WTC11 (cell line): ENCODE results near the gene ADGRG7. TPM values are rescaled to one million over a fixed set of nuclear protein-coding genes. Genes with fewer than 3 reads are reported as not detected.

Source experiments
- ATAC-seq: fragments of 200-7000 bp; cut with Tn5 transposase; 2 replicates; pipeline ENCODE4 v1.10.0; 2021; ENCODE audit warnings: mild to moderate bottlenecking, moderate library complexity
- CTCF ChIA-PET: fragments of 300-600 bp; sonication (Branson Sonifier 250); formaldehyde crosslinking; loops from one replicate; lab custom pipeline; 2021; ENCODE audit warnings: antibody characterized with exemption; lab: Charles Lee
- POLR2A ChIA-PET: fragments of 350-600 bp; sonication (Branson Sonifier 250); formaldehyde crosslinking; loops from one replicate; lab custom pipeline; 2021; ENCODE audit warnings: antibody characterized with exemption; lab: Charles Lee
- DNase-seq: peaks from one replicate; pipeline ENCODE4 v3.0.0; 2021; ENCODE audit warnings: low spot score
- H3K27ac Mint-ChIP-seq: 2 replicates; pipeline ENCODE4 v1.8.0; 2021; ENCODE audit warnings: mixed read lengths
- H3K27me3 Mint-ChIP-seq: 2 replicates; pipeline ENCODE4 v1.8.0; 2021; ENCODE audit warnings: low read depth, mild to moderate bottlenecking, moderate library complexity, mixed read lengths
- H3K36me3 Mint-ChIP-seq: 2 replicates; pipeline ENCODE4 v1.8.0; 2021; ENCODE audit warnings: mixed read lengths
- H3K4me1 Mint-ChIP-seq: 2 replicates; pipeline ENCODE4 v1.8.0; 2022; ENCODE audit warnings: mixed read lengths
- H3K4me3 Mint-ChIP-seq: 2 replicates; pipeline ENCODE4 v1.8.0; 2021; ENCODE audit warnings: mild to moderate bottlenecking, moderate library complexity, mixed read lengths
- H3K9me3 Mint-ChIP-seq: 2 replicates; pipeline ENCODE4 v1.8.0; 2021; ENCODE audit warnings: mixed read lengths
- CTCF ChIP-seq: fragments of 200-600 bp; IDR thresholded peaks from 2 replicates; pipeline ENCODE4 v1.8.0; 2022; ENCODE audit warnings: antibody characterized with exemption
- ESRRA ChIP-seq: sonication (generic); formaldehyde crosslinking; IDR thresholded peaks from 2 replicates; pipeline ENCODE4 v1.8.1; 2022; ENCODE audit warnings: mild to moderate bottlenecking, missing genetic modification reagents, borderline replicate concordance
- FOXK1 ChIP-seq: sonication (generic); formaldehyde crosslinking; IDR thresholded peaks from 2 replicates; pipeline ENCODE4 v1.8.0; 2022; ENCODE audit warnings: mild to moderate bottlenecking, moderate library complexity, missing genetic modification reagents
- JAZF1 ChIP-seq: fragments of 250-450 bp; sonication (Bioruptor Pico); IDR thresholded peaks from 2 replicates; pipeline ENCODE4 v1.9.0; 2021; ENCODE audit warnings: moderate library complexity, mild to moderate bottlenecking, inconsistent platforms
- NFATC4 ChIP-seq: fragments of 250-450 bp; sonication (Bioruptor Pico); IDR thresholded peaks from 2 replicates; pipeline ENCODE4 v1.9.0; 2021; ENCODE audit warnings: mild to moderate bottlenecking
- NFYB ChIP-seq: sonication (generic); formaldehyde crosslinking; conservative IDR thresholded peaks from 2 replicates; pipeline ENCODE4 v1.8.0; 2022; ENCODE audit warnings: low read depth, missing genetic modification reagents
- PREB ChIP-seq: sonication (generic); formaldehyde crosslinking; IDR thresholded peaks from 2 replicates; pipeline ENCODE4 v1.8.1; 2022; ENCODE audit warnings: mild to moderate bottlenecking, missing genetic modification reagents, moderate library complexity, borderline replicate concordance
- SMAD4 ChIP-seq: sonication (generic); formaldehyde crosslinking; IDR thresholded peaks from 2 replicates; pipeline ENCODE4 v1.8.0; 2022; ENCODE audit warnings: mild to moderate bottlenecking, missing genetic modification reagents
- SOX15 ChIP-seq: fragments of 250-450 bp; sonication (Bioruptor Pico); IDR thresholded peaks from 2 replicates; pipeline ENCODE4 v1.9.0; 2021; ENCODE audit warnings: mild to moderate bottlenecking
- TEAD4 ChIP-seq: sonication (generic); formaldehyde crosslinking; IDR thresholded peaks from 2 replicates; pipeline ENCODE4 v1.8.0; 2022; ENCODE audit warnings: mild to moderate bottlenecking, missing genetic modification reagents
- ZNF281 ChIP-seq: sonication (generic); formaldehyde crosslinking; IDR thresholded peaks from 2 replicates; pipeline ENCODE4 v1.8.0; 2023; ENCODE audit warnings: mild to moderate bottlenecking, missing genetic modification reagents
- ZNF423 ChIP-seq: fragments of 250-450 bp; sonication (Bioruptor Pico); IDR thresholded peaks from 2 replicates; pipeline ENCODE4 v2.1.2; 2022; ENCODE audit warnings: mild to moderate bottlenecking, moderate library complexity
- ZNF671 ChIP-seq: fragments of 250-450 bp; sonication (Bioruptor Pico); IDR thresholded peaks from 2 replicates; pipeline ENCODE4 v1.8.0; 2021; ENCODE audit warnings: mild to moderate bottlenecking
- total RNA-seq: library from RNA; stranded (reverse); gene quantifications from 3 replicates; pipeline ENCODE4 v1.2.3, GENCODE V29; 2021
- TF ChIP-seq, protein P1 (sequence below): fragments of 250-450 bp; sonication (Bioruptor Pico); IDR thresholded peaks from 2 replicates; pipeline ENCODE4 v1.9.0; 2021; ENCODE audit warnings: moderate library complexity, mild to moderate bottlenecking, inconsistent platforms, borderline replicate concordance
- TF ChIP-seq, protein P2 (sequence below): fragments of 250-450 bp; sonication (Bioruptor Pico); IDR thresholded peaks from 2 replicates; pipeline ENCODE4 v1.8.0; 2021; ENCODE audit warnings: mild to moderate bottlenecking
- TF ChIP-seq, protein P3 (sequence below): sonication (generic); formaldehyde crosslinking; IDR thresholded peaks from 2 replicates; pipeline ENCODE4 v1.8.0; 2023; ENCODE audit warnings: missing genetic modification reagents, mild to moderate bottlenecking, borderline replicate concordance
- TF ChIP-seq, protein P4 (sequence below): sonication (generic); formaldehyde crosslinking; IDR thresholded peaks from 2 replicates; pipeline ENCODE4 v1.8.1; 2023; ENCODE audit warnings: mild to moderate bottlenecking, missing genetic modification reagents

Gene ADGRG7
- total RNA-seq, 1 experiment from 2014 or later, result not detected

DNA sequence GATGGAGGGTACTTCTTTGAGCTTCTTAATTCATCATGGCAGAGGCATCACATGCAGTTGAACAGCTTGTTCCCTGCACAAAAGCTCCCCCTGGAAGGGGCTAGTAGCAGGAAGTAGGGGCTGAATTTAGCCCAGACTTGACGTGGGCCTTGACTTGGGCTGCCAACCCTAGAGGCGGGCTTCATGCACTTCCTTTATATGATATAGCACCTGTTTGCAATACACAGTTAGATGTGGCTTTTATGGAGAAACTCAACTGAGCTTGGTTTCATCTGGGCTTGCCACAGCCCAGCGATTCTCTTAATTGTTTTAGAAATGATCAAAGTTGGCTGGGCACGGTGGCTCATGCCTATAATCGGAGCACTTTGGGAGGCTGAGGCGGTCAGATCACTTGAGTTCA is 33.7 kb upstream of the ADGRG7 start:
- Mint-ChIP-seq H3K27me3 (no peaks in the 10 kb centered on the region; the same call in 1 of the 2 replicates), H3K36me3 (0 out of 2 replicates have a peak, but pooled peaks cover 3% of the 10 kb centered on the region), H3K4me1 (peaks cover 14% of the 10 kb centered on the region), H3K4me3 (no peak overlapping the region), H3K9me3 (no peaks in the 10 kb centered on the region), H3K27ac (no peak overlapping the region)
- ChIA-PET POLR2A (interaction anchor here (1.2 kb wide), 1 partner anchor 112 kb away, joined by 4 read pairs; no protein-coding TSS in a partner anchor), CTCF (interaction anchor here (2.3 to 3.0 kb wide), 2 partner anchors 14 to 112 kb away, joined by 11 read pairs; no protein-coding TSS in a partner anchor)
- TF ChIP-seq, protein P1, sequence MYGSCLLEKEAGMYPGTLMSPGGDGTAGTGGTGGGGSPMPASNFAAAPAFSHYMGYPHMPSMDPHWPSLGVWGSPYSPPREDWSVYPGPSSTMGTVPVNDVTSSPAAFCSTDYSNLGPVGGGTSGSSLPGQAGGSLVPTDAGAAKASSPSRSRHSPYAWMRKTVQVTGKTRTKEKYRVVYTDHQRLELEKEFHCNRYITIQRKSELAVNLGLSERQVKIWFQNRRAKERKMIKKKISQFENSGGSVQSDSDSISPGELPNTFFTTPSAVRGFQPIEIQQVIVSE (CRISPR knock-in tag), result no peak
- TF ChIP-seq, protein P2, sequence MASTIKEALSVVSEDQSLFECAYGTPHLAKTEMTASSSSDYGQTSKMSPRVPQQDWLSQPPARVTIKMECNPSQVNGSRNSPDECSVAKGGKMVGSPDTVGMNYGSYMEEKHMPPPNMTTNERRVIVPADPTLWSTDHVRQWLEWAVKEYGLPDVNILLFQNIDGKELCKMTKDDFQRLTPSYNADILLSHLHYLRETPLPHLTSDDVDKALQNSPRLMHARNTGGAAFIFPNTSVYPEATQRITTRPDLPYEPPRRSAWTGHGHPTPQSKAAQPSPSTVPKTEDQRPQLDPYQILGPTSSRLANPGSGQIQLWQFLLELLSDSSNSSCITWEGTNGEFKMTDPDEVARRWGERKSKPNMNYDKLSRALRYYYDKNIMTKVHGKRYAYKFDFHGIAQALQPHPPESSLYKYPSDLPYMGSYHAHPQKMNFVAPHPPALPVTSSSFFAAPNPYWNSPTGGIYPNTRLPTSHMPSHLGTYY (CRISPR knock-in tag), result no peak
- TF ChIP-seq NFYB (CRISPR knock-in tag), result no peak
- TF ChIP-seq NFATC4 (CRISPR knock-in tag), result no peak
- TF ChIP-seq TEAD4 (CRISPR knock-in tag), result no peak
- TF ChIP-seq, protein P3, sequence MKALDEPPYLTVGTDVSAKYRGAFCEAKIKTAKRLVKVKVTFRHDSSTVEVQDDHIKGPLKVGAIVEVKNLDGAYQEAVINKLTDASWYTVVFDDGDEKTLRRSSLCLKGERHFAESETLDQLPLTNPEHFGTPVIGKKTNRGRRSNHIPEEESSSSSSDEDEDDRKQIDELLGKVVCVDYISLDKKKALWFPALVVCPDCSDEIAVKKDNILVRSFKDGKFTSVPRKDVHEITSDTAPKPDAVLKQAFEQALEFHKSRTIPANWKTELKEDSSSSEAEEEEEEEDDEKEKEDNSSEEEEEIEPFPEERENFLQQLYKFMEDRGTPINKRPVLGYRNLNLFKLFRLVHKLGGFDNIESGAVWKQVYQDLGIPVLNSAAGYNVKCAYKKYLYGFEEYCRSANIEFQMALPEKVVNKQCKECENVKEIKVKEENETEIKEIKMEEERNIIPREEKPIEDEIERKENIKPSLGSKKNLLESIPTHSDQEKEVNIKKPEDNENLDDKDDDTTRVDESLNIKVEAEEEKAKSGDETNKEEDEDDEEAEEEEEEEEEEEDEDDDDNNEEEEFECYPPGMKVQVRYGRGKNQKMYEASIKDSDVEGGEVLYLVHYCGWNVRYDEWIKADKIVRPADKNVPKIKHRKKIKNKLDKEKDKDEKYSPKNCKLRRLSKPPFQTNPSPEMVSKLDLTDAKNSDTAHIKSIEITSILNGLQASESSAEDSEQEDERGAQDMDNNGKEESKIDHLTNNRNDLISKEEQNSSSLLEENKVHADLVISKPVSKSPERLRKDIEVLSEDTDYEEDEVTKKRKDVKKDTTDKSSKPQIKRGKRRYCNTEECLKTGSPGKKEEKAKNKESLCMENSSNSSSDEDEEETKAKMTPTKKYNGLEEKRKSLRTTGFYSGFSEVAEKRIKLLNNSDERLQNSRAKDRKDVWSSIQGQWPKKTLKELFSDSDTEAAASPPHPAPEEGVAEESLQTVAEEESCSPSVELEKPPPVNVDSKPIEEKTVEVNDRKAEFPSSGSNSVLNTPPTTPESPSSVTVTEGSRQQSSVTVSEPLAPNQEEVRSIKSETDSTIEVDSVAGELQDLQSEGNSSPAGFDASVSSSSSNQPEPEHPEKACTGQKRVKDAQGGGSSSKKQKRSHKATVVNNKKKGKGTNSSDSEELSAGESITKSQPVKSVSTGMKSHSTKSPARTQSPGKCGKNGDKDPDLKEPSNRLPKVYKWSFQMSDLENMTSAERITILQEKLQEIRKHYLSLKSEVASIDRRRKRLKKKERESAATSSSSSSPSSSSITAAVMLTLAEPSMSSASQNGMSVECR, result no peak
- TF ChIP-seq ZNF423 (CRISPR knock-in tag), result no peak
- DNase-seq, result no peak
- no peak for ATAC-seq

DNA sequence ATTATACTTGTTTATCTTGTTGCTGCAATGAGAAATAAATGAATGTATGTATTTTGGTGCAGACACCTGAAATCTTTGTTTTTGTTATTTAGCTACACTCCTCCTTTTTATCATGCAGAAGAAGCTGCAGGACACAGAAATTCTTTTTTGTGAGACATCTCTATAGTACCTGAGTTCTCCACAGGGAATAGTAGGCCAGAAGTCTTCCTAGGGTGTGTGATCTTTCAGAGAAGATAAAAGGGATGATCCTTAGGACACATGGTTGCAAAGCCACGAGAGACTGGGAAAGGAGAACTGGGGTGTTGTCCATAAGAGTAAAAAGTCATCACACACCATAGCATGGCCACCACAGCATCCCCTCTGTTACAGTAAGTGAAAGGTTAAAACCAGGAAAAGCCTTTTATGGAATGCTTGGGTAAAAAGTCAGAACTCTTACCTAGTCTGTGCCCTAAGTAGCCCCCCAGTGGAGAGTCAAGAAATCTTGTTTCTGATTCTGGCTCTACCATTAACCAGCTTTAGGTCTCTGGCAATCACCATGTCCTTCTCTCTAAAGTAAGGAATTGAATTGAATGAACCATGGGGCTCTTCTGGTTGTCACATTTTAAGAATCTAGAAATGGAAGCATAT is 31.9 kb upstream of the ADGRG7 start:
- H3K9me3 Mint-ChIP-seq, result no peaks in the 10 kb centered on the region
- H3K27ac Mint-ChIP-seq, result peak overlapping the region; percentile 34; the same call in 1 of the 2 replicates
- no peak for DNase-seq
- ATAC-seq, result peak; percentile 78
- TF ChIP-seq PREB (CRISPR knock-in tag), result no peak
- no peak for TF ChIP-seq CTCF
- TF ChIP-seq ESRRA, result no peak
- TF ChIP-seq SMAD4 (CRISPR knock-in tag), result no peak
- TF ChIP-seq, protein P4, sequence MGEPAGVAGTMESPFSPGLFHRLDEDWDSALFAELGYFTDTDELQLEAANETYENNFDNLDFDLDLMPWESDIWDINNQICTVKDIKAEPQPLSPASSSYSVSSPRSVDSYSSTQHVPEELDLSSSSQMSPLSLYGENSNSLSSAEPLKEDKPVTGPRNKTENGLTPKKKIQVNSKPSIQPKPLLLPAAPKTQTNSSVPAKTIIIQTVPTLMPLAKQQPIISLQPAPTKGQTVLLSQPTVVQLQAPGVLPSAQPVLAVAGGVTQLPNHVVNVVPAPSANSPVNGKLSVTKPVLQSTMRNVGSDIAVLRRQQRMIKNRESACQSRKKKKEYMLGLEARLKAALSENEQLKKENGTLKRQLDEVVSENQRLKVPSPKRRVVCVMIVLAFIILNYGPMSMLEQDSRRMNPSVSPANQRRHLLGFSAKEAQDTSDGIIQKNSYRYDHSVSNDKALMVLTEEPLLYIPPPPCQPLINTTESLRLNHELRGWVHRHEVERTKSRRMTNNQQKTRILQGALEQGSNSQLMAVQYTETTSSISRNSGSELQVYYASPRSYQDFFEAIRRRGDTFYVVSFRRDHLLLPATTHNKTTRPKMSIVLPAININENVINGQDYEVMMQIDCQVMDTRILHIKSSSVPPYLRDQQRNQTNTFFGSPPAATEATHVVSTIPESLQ, result no peak
- no peak for TF ChIP-seq ZNF671 (CRISPR knock-in tag)
- TF ChIP-seq, protein P2 (CRISPR knock-in tag), result no peak
- TF ChIP-seq ZNF281, result no peak
- no peak for TF ChIP-seq ZNF423 (CRISPR knock-in tag)
- no peak for TF ChIP-seq SOX15
- no peak for TF ChIP-seq FOXK1
- no peak for TF ChIP-seq JAZF1 (CRISPR knock-in tag)
- H3K36me3 Mint-ChIP-seq, result no peaks in the 10 kb centered on the region
- CTCF ChIA-PET, result interaction anchor here (0.6 to 3.0 kb wide), 3 partner anchors 12 to 115 kb away, joined by 3 to 11 read pairs (median 7); no protein-coding TSS in a partner anchor
- H3K4me3 Mint-ChIP-seq, result no peak overlapping the region
- no peaks in the 10 kb centered on the region; the same call in 1 of the 2 replicates for H3K27me3 Mint-ChIP-seq
- H3K4me1 Mint-ChIP-seq, result peaks cover 14% of the 10 kb centered on the region
- POLR2A ChIA-PET, result no interaction called here
